Stimulated activated CD4-positive, alpha-beta T cell treated with anti-CD3 and anti-CD28 coated beads, Interleukin-2, amount 100 ng/mL, for 24 hours (primary cell): ENCODE measurements around the gene SHMT2.

Source experiments
- DNase-seq, 2 donors: peaks; one replicate each; pipeline ENCODE4 v3.0.0-alpha.2; 2020

The SHMT2 gene

GRCh38 chr12:57198329-57198728, 31.2 kb upstream of the SHMT2 start:
- no peak for DNase-seq

GRCh38 chr12:57199191-57199590, 30.3 kb upstream of the SHMT2 start:
- no peak for DNase-seq

- DNase-seq: no peak
Observed at GRCh38 chr12:57200497-57200896, 29.0 kb upstream of the SHMT2 start.

GRCh38 chr12:57201219-57201618, 28.3 kb upstream of the SHMT2 start:
- no peak for DNase-seq

GRCh38 chr12:57201631-57202030, 27.9 kb upstream of the SHMT2 start:
- DNase-seq: no peak

GRCh38 chr12:57202321-57202720, 27.2 kb upstream of the SHMT2 start:
- DNase-seq: no peak

- DNase-seq: no peak
Observed at GRCh38 chr12:57203201-57203600, 26.3 kb upstream of the SHMT2 start.

GRCh38 chr12:57203791-57204190, 25.7 kb upstream of the SHMT2 start:
- DNase-seq: no peak

- no peak for DNase-seq
Observed at GRCh38 chr12:57204454-57204853, 25.1 kb upstream of the SHMT2 start.

- DNase-seq: no peak
Observed at GRCh38 chr12:57205186-57205585, 24.3 kb upstream of the SHMT2 start.

- no peak for DNase-seq
Observed at GRCh38 chr12:57205931-57206330, 23.6 kb upstream of the SHMT2 start.

- no peak for DNase-seq
Observed at GRCh38 chr12:57207731-57208630, 21.5 kb upstream of the SHMT2 start.

- no peak for DNase-seq
Observed at GRCh38 chr12:57208631-57209282, 20.8 kb upstream of the SHMT2 start.

GRCh38 chr12:57209916-57210315, 19.6 kb upstream of the SHMT2 start:
- DNase-seq: no peak

- DNase-seq: no peak
Observed at GRCh38 chr12:57210461-57210860, 19.1 kb upstream of the SHMT2 start.

GRCh38 chr12:57210926-57211692, 18.4 kb upstream of the SHMT2 start:
- DNase-seq: no peak

GRCh38 chr12:57211791-57212700, 17.5 kb upstream of the SHMT2 start:
- no peak for DNase-seq

- no peak for DNase-seq
Observed at GRCh38 chr12:57212701-57213057, 16.8 kb upstream of the SHMT2 start.

- peak; percentile 87 to 89 for DNase-seq
Observed at GRCh38 chr12:57213058-57213715, 16.3 kb upstream of the SHMT2 start.

GRCh38 chr12:57213763-57214397, 15.6 kb upstream of the SHMT2 start:
- no peak for DNase-seq

- DNase-seq: peak; percentile 77 to 78
Observed at GRCh38 chr12:57214398-57214781, 15.1 kb upstream of the SHMT2 start.

- no peak for DNase-seq
Observed at GRCh38 chr12:57215065-57215464, 14.4 kb upstream of the SHMT2 start.
